K562 (cell line): ENCODE measurements around the gene P2RY14. TPM values are rescaled to one million over a fixed set of nuclear protein-coding genes. Genes with fewer than 3 reads are reported as not detected.

Source experiments
- ATAC-seq: fragments of 200-7000 bp; cut with Tn5 transposase; 3 replicates; pipeline ENCODE4 v1.9.1; 2020; ENCODE audit warnings: moderate library complexity
- BruUV-seq: library from RNA; stranded (reverse); fragments of 400-500 nt; replicated peaks from 2 replicates; lab custom pipeline; 2021; lab: Mats Ljungman, UMichigan
- CTCF ChIA-PET: fragments of 300-600 bp; formaldehyde crosslinking; extraction: SDS; loops from one replicate; lab custom pipeline; 2021; ENCODE audit warnings: low intra/inter-chr PET ratio; lab: Yijun Ruan, JAX
- POLR2A ChIA-PET: fragments of 300-600, 350-650 bp; sonication (Branson Sonifier 250); formaldehyde crosslinking; extraction: SDS; loops from one replicate; lab custom pipeline; 2021; ENCODE audit warnings: antibody characterized with exemption, inconsistent platforms; lab: Yijun Ruan, JAX
- DNase-seq, 4 experiments: peaks; one replicate each; pipeline versions ENCODE4 v3.0.0 to v3.0.0-alpha.2; 2011 to 2018; ENCODE audit warnings: low spot score in 3 of 4, mixed read lengths in 3 of 4; ENCODE audit errors: extremely low read depth in 1 of 4
- FAIRE-seq: peaks from 2 replicates; lab custom pipeline; 2011; peaks lifted over from hg19 to GRCh38; lab: Jason Lieb, UNC
- H2AFZ ChIP-seq: 2 replicates; pipeline ENCODE4 v1.6.0; 2011; ENCODE audit warnings: low read depth, low read length, control low read depth, inconsistent platforms
- H3K27ac ChIP-seq: fragments of 200-600 bp; 3 replicates; pipeline ENCODE4 v1.8.0; 2011; ENCODE audit warnings: low read depth, mild to moderate bottlenecking, control low read depth, inconsistent platforms, low read length, moderate library complexity, mixed read lengths; ENCODE audit errors: extremely low read depth
- H3K27me3 ChIP-seq, 2 experiments: fragments of 300-600 bp in 1 of 2; 2 replicates in 1 of 2; 3 replicates in 1 of 2; pipeline versions ENCODE4 v1.6.0 to v1.8.0; 2011; ENCODE audit warnings: inconsistent platforms in 2 of 2, low read length in 2 of 2, mild to moderate bottlenecking in 1 of 2, mixed read lengths in 1 of 2, moderate library complexity in 1 of 2; ENCODE audit not compliant: control insufficient read depth in 2 of 2, insufficient read depth in 2 of 2
- H3K36me3 ChIP-seq: fragments of 300-600 bp; 3 replicates; pipeline ENCODE4 v1.8.0; 2011; ENCODE audit warnings: mild to moderate bottlenecking, low read length, inconsistent platforms; ENCODE audit not compliant: control insufficient read depth, insufficient read depth
- H3K4me1 ChIP-seq, 2 experiments: fragments of 200-600 bp in 1 of 2; replicated peaks in 1 of 2; 2 replicates in 1 of 2; 3 replicates in 1 of 2; pipeline versions ENCODE4 v1.5.1 to v1.8.0; 2011; ENCODE audit warnings: inconsistent platforms in 2 of 2, low read length in 2 of 2, mild to moderate bottlenecking in 1 of 2, mixed read lengths in 1 of 2, moderate library complexity in 1 of 2; ENCODE audit not compliant: control insufficient read depth in 2 of 2, insufficient read depth in 2 of 2
- H3K4me2 ChIP-seq: 2 replicates; pipeline ENCODE4 v1.6.1; 2011; ENCODE audit warnings: low read length, control low read depth, inconsistent platforms, mixed read lengths; ENCODE audit not compliant: insufficient read depth
- H3K4me3 ChIP-seq: fragments of 200-600 bp; sonication (generic), shearing (Covaris generic); 2 replicates; pipeline ENCODE4 v1.5.1; 2016; ENCODE audit warnings: control low read depth, inconsistent platforms
- H3K79me2 ChIP-seq: fragments of 200-600 bp; 3 replicates; pipeline ENCODE4 v1.8.0; 2011; ENCODE audit warnings: low read length, inconsistent platforms; ENCODE audit not compliant: control insufficient read depth, insufficient read depth
- H3K9ac ChIP-seq, 2 experiments: 2 replicates each; pipeline versions ENCODE4 v1.6.0 to v1.6.1; 2011; ENCODE audit warnings: low read depth in 2 of 2, low read length in 2 of 2, control low read depth in 1 of 2, inconsistent platforms in 1 of 2, mild to moderate bottlenecking in 1 of 2, mixed read lengths in 1 of 2; ENCODE audit not compliant: insufficient read depth in 1 of 2
- H3K9me1 ChIP-seq: one replicate; pipeline ENCODE4 v1.6.0; 2011; ENCODE audit warnings: inconsistent platforms, mild to moderate bottlenecking, low read length, moderate library complexity; ENCODE audit not compliant: control insufficient read depth, insufficient read depth
- H3K9me3 ChIP-seq: replicated peaks from 2 replicates; pipeline ENCODE4 v1.5.1; 2011; ENCODE audit warnings: low read depth, low read length, inconsistent platforms; ENCODE audit not compliant: control insufficient read depth, insufficient read depth
- H4K20me1 ChIP-seq: replicated peaks from 2 replicates; pipeline ENCODE4 v1.6.1; 2011; ENCODE audit warnings: low read length, inconsistent platforms, mixed read lengths; ENCODE audit not compliant: control insufficient read depth, insufficient read depth
- BRD4 ChIP-seq: fragments of 200-600 bp; sonication (generic); IDR thresholded peaks from 2 replicates; pipeline ENCODE4 v1.6.1; 2017; ENCODE audit warnings: inconsistent platforms
- CBFA2T3 ChIP-seq: fragments of 450-650 bp; IDR thresholded peaks from 2 replicates; pipeline ENCODE4 v1.6.1; 2017
- FOXA3 ChIP-seq, 2 experiments: fragments of 450-650 bp in 1 of 2; sonication (generic) in 1 of 2; formaldehyde crosslinking; IDR thresholded peaks in 1 of 2; conservative IDR thresholded peaks in 1 of 2; 2 replicates each; pipeline versions ENCODE4 v1.4.0 to v1.8.0; 2020 to 2022; ENCODE audit warnings: mild to moderate bottlenecking in 2 of 2, missing genetic modification reagents in 1 of 2
- NCOR1 ChIP-seq: fragments of 450-650 bp; IDR thresholded peaks from 2 replicates; pipeline ENCODE4 v1.6.1; 2016; ENCODE audit warnings: mild to moderate bottlenecking, moderate library complexity
- RBM22 ChIP-seq: fragments of 200-400 bp; formaldehyde crosslinking; IDR thresholded peaks from 2 replicates; pipeline ENCODE4 v1.6.1; 2018; ENCODE audit warnings: low read length, low read depth; ENCODE audit not compliant: poor library complexity, severe bottlenecking
- TSC22D4 ChIP-seq: fragments of 450-650 bp; IDR thresholded peaks from 2 replicates; pipeline ENCODE4 v1.6.1; 2016; ENCODE audit warnings: missing genetic modification characterization, missing biosample characterization, control low read depth
- ZNF444 ChIP-seq: fragments of 250-450 bp; sonication (Bioruptor Pico); IDR thresholded peaks from 2 replicates; pipeline ENCODE4 v1.4.0; 2020; ENCODE audit warnings: mild to moderate bottlenecking, moderate library complexity
- ZNF76 ChIP-seq: fragments of 250-450 bp; sonication (Bioruptor Pico); IDR thresholded peaks from 2 replicates; pipeline ENCODE4 v1.4.0; 2020; ENCODE audit warnings: mild to moderate bottlenecking, moderate library complexity, borderline replicate concordance
- WGBS: fragments of 100-300 bp; shearing (Covaris generic); methylation state at CpG from one replicate; pipeline ENCODE4 v1.1.6; 2016; ENCODE audit warnings: low coverage, mixed read lengths; ENCODE audit not compliant: insufficient coverage; ENCODE audit errors: missing lambda C conversion rate; 5-methylcytosine and 5-hydroxymethylcytosine counted together
- in situ Hi-C: fragments of 300-500 bp; cut with MboI; formaldehyde crosslinking; loops from 4 replicates; pipeline ENCODE4 v1.15.0; 2018; ENCODE audit warnings: inconsistent platforms, mixed read lengths
- intact Hi-C: fragments of 100-400 bp; cut with micrococcal nuclease; formaldehyde crosslinking; loops from 2 replicates; pipeline ENCODE4 v1.14.2; 2022
- polyA plus RNA-seq, 8 experiments: library from polyadenylated mRNA; depleted of rRNA in 4 of 8; stranded (reverse) in 5 of 8; unstranded in 3 of 8; fragments of >200 nt; fragmentation: Nextera tagmentation in 2 of 8; fragmentation: Illumina TruSeq in 1 of 8; extraction: Ambion mirVana in 2 of 8; extraction: Trizol in 1 of 8; gene quantifications; 2 replicates each; pipeline versions ENCODE4 v1.2.1 to v1.2.3, GENCODE V29; 2011 to 2014; ENCODE audit warnings: inconsistent platforms in 1 of 8, missing spikeins in 1 of 8
- total RNA-seq, 7 experiments: library from RNA; depleted of rRNA in 6 of 7; stranded (reverse); fragments of >200 nt in 6 of 7; fragmentation: Illumina TruSeq in 2 of 7; extraction: Trizol in 2 of 7; gene quantifications; 2 replicates each; pipeline versions ENCODE4 v1.2.1 to v1.2.3, GENCODE V29; 2011 to 2021; ENCODE audit warnings: low replicate concordance in 1 of 7
- TF ChIP-seq, protein P1 (sequence below): fragments of 450-650 bp; IDR thresholded peaks from 2 replicates; pipeline ENCODE4 v1.6.1; 2016; ENCODE audit warnings: mild to moderate bottlenecking

The P2RY14 gene
- total and polyA plus RNA-seq, 9 of the 15 experiments (the other 6 are each of a cell fraction or from before 2014, with no cell fraction given): not detected

DNA sequence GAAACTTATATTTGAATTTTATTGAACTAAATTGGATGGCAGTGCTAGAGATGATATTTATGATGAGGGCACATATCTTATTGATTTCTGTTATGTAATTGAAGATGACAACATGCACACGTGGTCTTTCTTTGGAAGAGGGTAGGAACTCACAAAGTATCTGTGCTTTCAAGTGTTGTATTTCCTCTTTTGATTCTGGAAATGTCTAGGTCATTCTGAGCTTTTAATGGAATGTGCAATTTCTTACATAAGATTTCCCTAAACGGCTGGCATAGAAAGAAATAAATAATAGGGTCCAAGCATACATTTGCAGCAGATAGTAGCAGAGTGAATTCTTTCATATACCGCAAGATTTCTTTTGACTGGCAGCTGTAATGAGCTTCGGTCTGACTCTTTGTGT, 65.2 kb downstream of the P2RY14 start (continued):
- TF ChIP-seq, protein P1, sequence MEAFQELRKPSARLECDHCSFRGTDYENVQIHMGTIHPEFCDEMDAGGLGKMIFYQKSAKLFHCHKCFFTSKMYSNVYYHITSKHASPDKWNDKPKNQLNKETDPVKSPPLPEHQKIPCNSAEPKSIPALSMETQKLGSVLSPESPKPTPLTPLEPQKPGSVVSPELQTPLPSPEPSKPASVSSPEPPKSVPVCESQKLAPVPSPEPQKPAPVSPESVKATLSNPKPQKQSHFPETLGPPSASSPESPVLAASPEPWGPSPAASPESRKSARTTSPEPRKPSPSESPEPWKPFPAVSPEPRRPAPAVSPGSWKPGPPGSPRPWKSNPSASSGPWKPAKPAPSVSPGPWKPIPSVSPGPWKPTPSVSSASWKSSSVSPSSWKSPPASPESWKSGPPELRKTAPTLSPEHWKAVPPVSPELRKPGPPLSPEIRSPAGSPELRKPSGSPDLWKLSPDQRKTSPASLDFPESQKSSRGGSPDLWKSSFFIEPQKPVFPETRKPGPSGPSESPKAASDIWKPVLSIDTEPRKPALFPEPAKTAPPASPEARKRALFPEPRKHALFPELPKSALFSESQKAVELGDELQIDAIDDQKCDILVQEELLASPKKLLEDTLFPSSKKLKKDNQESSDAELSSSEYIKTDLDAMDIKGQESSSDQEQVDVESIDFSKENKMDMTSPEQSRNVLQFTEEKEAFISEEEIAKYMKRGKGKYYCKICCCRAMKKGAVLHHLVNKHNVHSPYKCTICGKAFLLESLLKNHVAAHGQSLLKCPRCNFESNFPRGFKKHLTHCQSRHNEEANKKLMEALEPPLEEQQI: no peak
- TF ChIP-seq FOXA3 (CRISPR knock-in tag; conservative IDR thresholded peaks at IDR 0.05 in 1 of 2, IDR thresholded peaks at IDR 0.05 in 1 of 2): no peak
- no peak for TF ChIP-seq ZNF444 (CRISPR knock-in tag)

- no peak for ATAC-seq
- intact Hi-C loops: no loop called here
These were observed 67.5 kb downstream of the P2RY14 start for GRCh38 chr3:151210676-151211381.

More at GRCh38 chr3:151210676-151211381, 67.5 kb downstream of the P2RY14 start:
- no peaks in the 10 kb centered on the region for H3K36me3 ChIP-seq
- no peaks in the 10 kb centered on the region for H4K20me1 ChIP-seq
- no peak overlapping the region for H3K4me2 ChIP-seq
- POLR2A ChIA-PET: no interaction called here
- H3K27ac ChIP-seq: no peak overlapping the region
- H3K4me3 ChIP-seq: no peak overlapping the region
- WGBS: 0% methylated on average over 4 of the region's 4 CpGs
- DNase-seq (no peak), FAIRE-seq (no peak)
- no peak overlapping the region for H3K9ac ChIP-seq
- H3K79me2 ChIP-seq: no peaks in the 10 kb centered on the region
- in situ Hi-C loops: no loop called here
- no peaks in the 10 kb centered on the region for H3K9me1 ChIP-seq
- no peaks in the 10 kb centered on the region for H3K4me1 ChIP-seq
- no TSS peak for BruUV-seq
- no peak overlapping the region for H2AFZ ChIP-seq
- CTCF ChIA-PET: no interaction called here
- no peaks in the 10 kb centered on the region; a peak in 1 of 5 replicates for H3K27me3 ChIP-seq
- no peaks in the 10 kb centered on the region for H3K9me3 ChIP-seq
- TF ChIP-seq NCOR1 (no peak), ZNF76 (CRISPR knock-in tag) (no peak), TSC22D4 (tag) (no peak), CBFA2T3 (no peak), BRD4 (no peak), RBM22 (no peak)
